ENCODE data around the gene ENC1. TPM values are rescaled to one million over a fixed set of nuclear protein-coding genes. Genes with fewer than 3 reads are reported as not detected.

The ENC1 gene
- total and polyA plus RNA-seq, 2 of the 4 experiments (the other 2 are of a cell fraction) = 25.6 to 70.8 TPM

- Histone ChIP-seq H3K36me3 (ENCODE audit: control insufficient read depth, insufficient read depth, low read length) (no peaks in the 10 kb centered on the region), H3K9me1 (ENCODE audit: insufficient read depth, low read length) (no peaks in the 10 kb centered on the region; the same call in 1 of the 2 replicates), H3K27ac (ENCODE audit: insufficient read depth, low read length) (no peak overlapping the region), H2AK9ac (replicated peaks; ENCODE audit: low read depth, low read length, poor library complexity) (no peak overlapping the region), H2AK5ac (ENCODE audit: low read depth, low read length) (no peak overlapping the region), H2BK20ac (ENCODE audit: low read depth, low read length) (no peak overlapping the region), H3K4ac (ENCODE audit: low read depth, low read length) (no peak overlapping the region), H4K91ac (ENCODE audit: insufficient read depth, low read depth, low read length) (no peak overlapping the region), H3K23ac (ENCODE audit: low read depth, low read length) (no peak overlapping the region), H2BK15ac (ENCODE audit: low read depth, low read length) (no peak overlapping the region), H3K79me1 (ENCODE audit: low read depth in 1 of 2, low read length in 2 of 2) (no peaks in the 10 kb centered on the region), H3K4me1 (ENCODE audit: control insufficient read depth, insufficient read depth, low read length) (no peaks in the 10 kb centered on the region; the same call in 1 of the 2 replicates), H4K5ac (ENCODE audit: low read depth, low read length) (no peak overlapping the region), H3K18ac (ENCODE audit: low read depth, low read length) (no peak overlapping the region), H3K9me3 (ENCODE audit: control insufficient read depth, insufficient read depth, low read length) (no peaks in the 10 kb centered on the region), H3K9ac (ENCODE audit: low read depth, low read length) (no peak overlapping the region), H4K20me1 (ENCODE audit: insufficient read depth, low read length) (no peaks in the 10 kb centered on the region), H3K4me2 (ENCODE audit: low read depth, low read length) (no peak overlapping the region), H4K8ac (ENCODE audit: low read depth in 2 of 2, low read length in 2 of 2) (no peak overlapping the region), H3K14ac (replicated peaks; ENCODE audit: low read depth, low read length) (no peak overlapping the region), H2AFZ (replicated peaks; ENCODE audit: low read length, poor library complexity) (no peak overlapping the region), H3K27me3 (ENCODE audit: control insufficient read depth, insufficient read depth, low read length) (peaks cover 6% of the 10 kb centered on the region), H2BK5ac (ENCODE audit: low read depth, low read length, poor library complexity, severe bottlenecking) (no peak overlapping the region), H3K4me3 (ENCODE audit: insufficient read depth, low read depth, low read length) (no peak overlapping the region), H3K56ac (ENCODE audit: extremely low read depth, insufficient read depth, low read length) (no peak overlapping the region), H2BK120ac (ENCODE audit: low read depth, low read length) (no peak overlapping the region)
- dilution Hi-C loops (cut with HindIII; ENCODE audit: low sequenced_read_pairs, unreplicated experiment) = no loop called here
- intact Hi-C loops (cut with micrococcal nuclease) = no loop called here
- CTCF ChIA-PET = no interaction called here
- DNase-seq (no peak), ATAC-seq (ENCODE audit: low read depth) (no peak)
- BruUV-seq (replicated peaks) = no TSS peak
- POLR2A ChIA-PET (ENCODE audit: unreplicated experiment) = no interaction called here
- TF ChIP-seq BHLHE40 (IDR thresholded peaks at IDR 0.05; ENCODE audit: low read depth, low read length) (no peak), CHD1 (IDR thresholded peaks at IDR 0.05; ENCODE audit: low read depth, low read length) (no peak), MAFK (IDR thresholded peaks at IDR 0.05; ENCODE audit: low read depth, low read length) (no peak), SMC3 (IDR thresholded peaks at IDR 0.05; ENCODE audit: low read depth, low read length) (no peak), RFX5 (IDR thresholded peaks at IDR 0.05; ENCODE audit: low read depth, low read length) (no peak), CEBPB (IDR thresholded peaks at IDR 0.05; ENCODE audit: low read depth, low read length) (no peak), NFE2L2 (IDR thresholded peaks at IDR 0.05; ENCODE audit: low read depth, low read length) (no peak), CTCF (conservative IDR thresholded peaks at IDR 0.05; ENCODE audit: low read depth, low read length) (no peak), USF2 (IDR thresholded peaks at IDR 0.05; ENCODE audit: low read depth, low read length) (no peak), ELK1 (IDR thresholded peaks at IDR 0.05; ENCODE audit: borderline replicate concordance, low read depth, low read length) (no peak), FOS (IDR thresholded peaks at IDR 0.05; ENCODE audit: low read depth, low read length) (no peak), RCOR1 (IDR thresholded peaks at IDR 0.05; ENCODE audit: insufficient replicate concordance, low read length) (no peak), RAD21 (IDR thresholded peaks at IDR 0.05; ENCODE audit: low read length) (no peak)
- WGBS, 2 experiments (ENCODE audit: extremely low coverage in 2 of 2, insufficient read length in 1 of 2) = no CpG with 5 or more reads among the region's 5 CpGs
- in situ Hi-C loops (cut with MboI; ENCODE audit: low sequenced_read_pairs) = no loop called here
Measured at GRCh38 chr5:74618106-74618505, 22.4 kb downstream of the ENC1 start.

Data from IMR-90 (cell line).